Thoracic aorta (tissue), 2 donors: Measurements from ENCODE around the gene PLEKHH1. TPM values are rescaled to one million over a fixed set of nuclear protein-coding genes. Genes with fewer than 3 reads are reported as not detected.

ENCODE experiments used
- ATAC-seq: fragments of 150-250 bp; one replicate; pipeline ENCODE4 v1.8.0; 2017; ENCODE audit warnings: low read depth; ENCODE audit not compliant: insufficient number of reproducible peaks, low FRiP score
- DNase-seq: peaks from one replicate; pipeline ENCODE4 v3.0.0-alpha.2; 2020; ENCODE audit warnings: low spot score
- H3K27ac ChIP-seq, 2 donors: fragments of 200-600 bp; sonication (generic); 1 replicate in 1 of 2; 2 replicates in 1 of 2; pipeline ENCODE4 v1.5.1; 2016; ENCODE audit warnings: mild to moderate bottlenecking in 2 of 2, moderate library complexity in 2 of 2
- H3K27me3 ChIP-seq: fragments of 200-600 bp; sonication (generic); replicated peaks from 2 replicates; pipeline ENCODE4 v1.6.0; 2016; ENCODE audit warnings: mild to moderate bottlenecking; ENCODE audit not compliant: insufficient read depth
- H3K36me3 ChIP-seq: fragments of 200-600 bp; sonication (generic); one replicate; pipeline ENCODE4 v1.5.1; 2016
- H3K4me1 ChIP-seq, 2 donors: fragments of 200-600 bp; sonication (generic); 1 replicate in 1 of 2; 2 replicates in 1 of 2; pipeline versions ENCODE4 v1.5.1 to v1.6.0; 2016; ENCODE audit warnings: low read depth in 2 of 2, mild to moderate bottlenecking in 1 of 2; ENCODE audit not compliant: control insufficient read depth in 1 of 2
- H3K4me3 ChIP-seq: fragments of 200-600 bp; sonication (generic); 2 replicates; pipeline ENCODE4 v1.5.1; 2016; ENCODE audit warnings: mild to moderate bottlenecking
- H3K9me3 ChIP-seq: fragments of 200-600 bp; sonication (generic); 2 replicates; pipeline ENCODE4 v1.5.1; 2016
- total RNA-seq, 2 donors: library from RNA; depleted of rRNA; stranded (reverse); fragments of >200 nt; gene quantifications; one replicate each; pipeline versions ENCODE4 v1.1.0 to v1.2.3, GENCODE V29; 2016
- TF ChIP-seq, protein P1 (sequence below): fragments of 200-600 bp; sonication (generic); IDR thresholded peaks from one replicate; pipeline ENCODE4 v1.5.1; 2019; ENCODE audit warnings: antibody characterized with exemption

The PLEKHH1 gene
- total RNA-seq, 2 donors from 2014 or later, result 1.4 to 3.8 TPM

DNA sequence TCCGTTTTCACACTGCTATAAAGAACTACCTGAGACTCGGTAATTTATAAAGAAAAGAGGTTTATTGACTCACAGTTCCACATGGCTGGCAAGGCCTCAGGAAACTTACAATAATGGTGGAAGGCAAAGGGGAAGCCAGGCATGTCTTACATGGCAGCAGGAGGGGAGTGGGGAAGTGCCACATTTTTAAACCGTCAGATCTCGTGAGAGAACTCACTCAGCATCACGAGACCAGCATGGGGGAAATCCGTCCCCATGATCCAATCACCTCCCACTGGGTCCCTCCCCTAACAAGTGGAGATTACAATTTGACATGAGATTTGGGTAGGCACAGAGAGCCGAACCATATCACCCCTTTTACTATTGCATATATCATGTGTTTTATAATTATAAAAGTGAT lies 69.0 kb downstream of the PLEKHH1 start:
- TF ChIP-seq, protein P1, sequence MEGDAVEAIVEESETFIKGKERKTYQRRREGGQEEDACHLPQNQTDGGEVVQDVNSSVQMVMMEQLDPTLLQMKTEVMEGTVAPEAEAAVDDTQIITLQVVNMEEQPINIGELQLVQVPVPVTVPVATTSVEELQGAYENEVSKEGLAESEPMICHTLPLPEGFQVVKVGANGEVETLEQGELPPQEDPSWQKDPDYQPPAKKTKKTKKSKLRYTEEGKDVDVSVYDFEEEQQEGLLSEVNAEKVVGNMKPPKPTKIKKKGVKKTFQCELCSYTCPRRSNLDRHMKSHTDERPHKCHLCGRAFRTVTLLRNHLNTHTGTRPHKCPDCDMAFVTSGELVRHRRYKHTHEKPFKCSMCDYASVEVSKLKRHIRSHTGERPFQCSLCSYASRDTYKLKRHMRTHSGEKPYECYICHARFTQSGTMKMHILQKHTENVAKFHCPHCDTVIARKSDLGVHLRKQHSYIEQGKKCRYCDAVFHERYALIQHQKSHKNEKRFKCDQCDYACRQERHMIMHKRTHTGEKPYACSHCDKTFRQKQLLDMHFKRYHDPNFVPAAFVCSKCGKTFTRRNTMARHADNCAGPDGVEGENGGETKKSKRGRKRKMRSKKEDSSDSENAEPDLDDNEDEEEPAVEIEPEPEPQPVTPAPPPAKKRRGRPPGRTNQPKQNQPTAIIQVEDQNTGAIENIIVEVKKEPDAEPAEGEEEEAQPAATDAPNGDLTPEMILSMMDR, result no peak
- Histone ChIP-seq H3K4me3 (no peak overlapping the region), H3K4me1 (peaks cover 0 to 16% of the 10 kb centered on the region in 2 donors), H3K27ac (no peak overlapping the region), H3K36me3 (no peaks in the 10 kb centered on the region), H3K27me3 (no peaks in the 10 kb centered on the region), H3K9me3 (no peaks in the 10 kb centered on the region)
- DNase-seq, result no peak
- ATAC-seq, result no peak

DNA sequence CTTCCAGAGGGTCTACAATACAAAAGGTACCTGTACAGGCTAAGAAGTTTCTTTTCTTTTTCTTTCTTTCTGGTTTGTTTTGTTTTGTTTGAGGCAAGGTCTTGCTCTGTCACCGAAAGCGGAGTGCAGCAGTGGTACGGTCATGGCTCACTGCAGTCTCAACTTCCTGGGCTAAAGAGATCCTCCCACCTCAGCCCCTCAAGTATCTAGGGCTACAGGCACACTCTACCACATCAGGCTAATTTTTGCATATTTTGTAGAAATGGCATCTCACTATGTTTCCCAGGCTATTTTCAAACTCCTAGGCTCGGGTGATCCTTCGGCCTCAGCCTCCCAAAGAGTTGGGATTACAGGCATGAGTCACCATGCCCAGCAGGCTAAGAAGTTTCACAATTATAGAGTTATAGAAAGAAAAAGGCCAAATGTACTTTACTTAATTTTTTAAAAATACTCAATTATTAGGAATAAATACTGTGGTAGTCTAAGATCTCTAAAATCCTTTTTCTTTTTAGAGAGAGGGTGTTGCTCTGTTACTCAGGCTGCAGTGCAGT lies 70.0 kb downstream of the PLEKHH1 start:
- Histone ChIP-seq H3K27ac (no peak overlapping the region), H3K9me3 (no peaks in the 10 kb centered on the region), H3K36me3 (no peaks in the 10 kb centered on the region), H3K4me3 (no peak overlapping the region), H3K4me1 (peaks cover 0 to 16% of the 10 kb centered on the region in 2 donors), H3K27me3 (no peaks in the 10 kb centered on the region)
- DNase-seq (no peak), ATAC-seq (no peak)
- TF ChIP-seq, protein P1, result no peak

DNA sequence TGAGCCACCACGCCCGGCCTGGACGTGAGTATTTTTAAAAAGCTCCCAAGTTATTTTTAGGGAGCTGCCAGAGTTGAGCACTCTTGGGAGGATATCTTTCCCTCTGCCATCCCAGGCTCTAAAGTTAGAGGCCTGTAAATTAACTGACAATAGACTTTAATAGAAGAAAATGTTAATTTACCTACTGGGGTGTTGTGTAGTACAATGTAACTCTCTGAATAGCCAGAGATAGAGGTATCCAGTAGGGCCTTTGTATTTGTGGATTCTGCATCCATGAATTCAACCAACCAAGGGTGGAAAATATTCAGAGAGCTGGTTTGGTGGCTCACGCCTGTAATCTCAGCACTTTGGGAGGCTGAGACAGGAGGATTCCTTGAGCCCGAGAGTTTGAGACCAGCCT lies 74.6 kb downstream of the PLEKHH1 start:
- TF ChIP-seq, protein P1, result no peak
- ATAC-seq (no peak), DNase-seq (no peak)
- Histone ChIP-seq H3K27me3 (no peaks in the 10 kb centered on the region), H3K9me3 (no peaks in the 10 kb centered on the region), H3K27ac (no peak overlapping the region), H3K36me3 (no peaks in the 10 kb centered on the region), H3K4me1 (no peaks in the 10 kb centered on the region), H3K4me3 (no peak overlapping the region)

DNA sequence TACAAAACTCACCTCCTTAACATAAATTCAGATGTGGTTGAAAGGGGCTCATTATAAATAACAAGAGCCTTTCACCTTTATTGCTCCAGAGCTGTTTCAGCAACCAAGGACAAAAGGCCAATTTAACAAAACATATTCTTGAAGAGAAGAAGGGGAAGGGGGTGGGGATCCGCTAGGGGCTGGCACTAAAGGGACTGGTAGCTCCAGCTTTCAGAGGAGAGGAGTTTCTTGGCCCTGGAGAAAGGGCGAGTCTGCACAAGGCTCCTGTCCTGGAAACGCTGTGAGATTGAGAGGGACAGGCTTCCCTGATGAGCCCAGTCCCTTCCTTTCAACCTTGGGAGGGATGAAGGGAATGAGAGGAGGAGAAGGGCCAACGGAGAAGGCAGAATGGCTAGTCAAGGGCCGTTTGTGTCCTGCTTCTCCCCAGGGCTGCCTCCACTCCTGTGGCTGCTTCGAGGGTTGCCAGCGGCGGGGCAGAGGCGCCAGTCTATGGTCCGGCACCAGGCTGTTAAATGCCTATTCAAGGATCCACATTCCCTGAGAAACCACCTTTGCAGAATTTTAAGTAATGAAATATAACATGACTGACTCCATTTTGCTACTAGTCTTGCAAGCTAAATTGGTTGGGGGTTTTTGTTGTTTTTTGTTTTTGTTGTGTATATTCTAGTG lies 76.7 kb downstream of the PLEKHH1 start:
- no peak for ATAC-seq
- H3K27me3 ChIP-seq, result no peaks in the 10 kb centered on the region
- H3K36me3 ChIP-seq, result no peaks in the 10 kb centered on the region
- H3K4me1 ChIP-seq, result no peaks in the 10 kb centered on the region
- no peaks in the 10 kb centered on the region for H3K9me3 ChIP-seq
- H3K27ac ChIP-seq, result no peak overlapping the region
- DNase-seq, result no peak
- H3K4me3 ChIP-seq, result no peak overlapping the region
- TF ChIP-seq, protein P1, result no peak

DNA sequence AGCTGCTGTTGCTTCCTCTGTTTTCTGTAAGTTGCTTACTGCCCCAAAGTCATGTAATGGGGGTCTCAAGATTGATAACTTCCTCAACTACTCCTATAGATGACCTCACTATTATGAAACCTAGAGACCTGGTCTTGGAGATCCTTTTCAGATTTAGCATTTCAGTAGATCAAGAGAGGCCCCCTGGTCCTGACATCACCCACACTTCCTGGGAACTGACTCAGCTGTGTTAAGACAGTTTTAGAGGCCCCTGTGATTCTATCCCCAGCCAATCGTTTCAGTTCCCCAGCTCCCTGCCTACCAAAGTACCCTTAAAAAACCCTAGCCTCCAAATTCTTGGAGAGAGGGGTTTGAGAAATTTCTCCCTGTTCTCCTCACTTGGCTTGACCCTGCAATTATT lies 77.4 kb downstream of the PLEKHH1 start:
- H3K9me3 ChIP-seq, result no peaks in the 10 kb centered on the region
- TF ChIP-seq, protein P1, result no peak
- no peaks in the 10 kb centered on the region for H3K36me3 ChIP-seq
- no peaks in the 10 kb centered on the region for H3K27me3 ChIP-seq
- no peaks in the 10 kb centered on the region for H3K4me1 ChIP-seq
- no peak overlapping the region for H3K27ac ChIP-seq
- ATAC-seq (no peak), DNase-seq (no peak)
- H3K4me3 ChIP-seq, result no peak overlapping the region
